Measurements from ENCODE around the gene SYT7.

DNA sequence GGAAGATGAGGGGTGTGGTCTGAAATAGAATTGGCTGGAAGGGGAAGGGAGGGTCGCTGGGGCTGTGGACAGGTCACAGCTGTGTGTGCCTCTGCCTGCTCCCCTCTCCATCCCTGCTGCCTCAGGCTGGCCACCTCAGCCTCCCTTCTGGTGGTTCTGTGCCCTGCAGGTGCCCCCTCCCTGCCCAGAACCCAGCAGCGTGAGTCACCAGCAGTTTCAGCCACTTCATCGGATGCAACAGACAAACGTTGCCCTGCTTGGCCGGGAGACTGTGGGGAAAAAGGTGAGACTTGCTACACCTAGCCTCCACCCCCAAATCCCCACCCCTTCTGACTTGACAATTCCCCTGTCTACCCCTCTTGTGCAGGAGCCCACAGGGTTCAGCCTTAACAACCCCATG, 94.1 kb downstream of the SYT7 start:
- TF ChIP-seq ZNF501 (tag by site-specific recombination; IDR thresholded peaks at IDR 0.05) (no peak), PATZ1 (tag by site-specific recombination; IDR thresholded peaks at IDR 0.05) (no peak), SALL2 (tag by site-specific recombination; IDR thresholded peaks at IDR 0.05; ENCODE audit: borderline replicate concordance) (no peak), ZSCAN5A (tag by site-specific recombination; IDR thresholded peaks at IDR 0.05) (no peak), ZNF157 (tag by site-specific recombination; IDR thresholded peaks at IDR 0.05) (no peak), IKZF3 (tag by site-specific recombination; IDR thresholded peaks at IDR 0.05) (no peak), CTCF (tag by site-specific recombination; IDR thresholded peaks at IDR 0.05) (no peak)
- TF ChIP-seq, protein P1, sequence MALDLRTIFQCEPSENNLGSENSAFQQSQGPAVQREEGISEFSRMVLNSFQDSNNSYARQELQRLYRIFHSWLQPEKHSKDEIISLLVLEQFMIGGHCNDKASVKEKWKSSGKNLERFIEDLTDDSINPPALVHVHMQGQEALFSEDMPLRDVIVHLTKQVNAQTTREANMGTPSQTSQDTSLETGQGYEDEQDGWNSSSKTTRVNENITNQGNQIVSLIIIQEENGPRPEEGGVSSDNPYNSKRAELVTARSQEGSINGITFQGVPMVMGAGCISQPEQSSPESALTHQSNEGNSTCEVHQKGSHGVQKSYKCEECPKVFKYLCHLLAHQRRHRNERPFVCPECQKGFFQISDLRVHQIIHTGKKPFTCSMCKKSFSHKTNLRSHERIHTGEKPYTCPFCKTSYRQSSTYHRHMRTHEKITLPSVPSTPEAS (tag by site-specific recombination; IDR thresholded peaks at IDR 0.05) = no peak
- TF ChIP-seq, protein P2, sequence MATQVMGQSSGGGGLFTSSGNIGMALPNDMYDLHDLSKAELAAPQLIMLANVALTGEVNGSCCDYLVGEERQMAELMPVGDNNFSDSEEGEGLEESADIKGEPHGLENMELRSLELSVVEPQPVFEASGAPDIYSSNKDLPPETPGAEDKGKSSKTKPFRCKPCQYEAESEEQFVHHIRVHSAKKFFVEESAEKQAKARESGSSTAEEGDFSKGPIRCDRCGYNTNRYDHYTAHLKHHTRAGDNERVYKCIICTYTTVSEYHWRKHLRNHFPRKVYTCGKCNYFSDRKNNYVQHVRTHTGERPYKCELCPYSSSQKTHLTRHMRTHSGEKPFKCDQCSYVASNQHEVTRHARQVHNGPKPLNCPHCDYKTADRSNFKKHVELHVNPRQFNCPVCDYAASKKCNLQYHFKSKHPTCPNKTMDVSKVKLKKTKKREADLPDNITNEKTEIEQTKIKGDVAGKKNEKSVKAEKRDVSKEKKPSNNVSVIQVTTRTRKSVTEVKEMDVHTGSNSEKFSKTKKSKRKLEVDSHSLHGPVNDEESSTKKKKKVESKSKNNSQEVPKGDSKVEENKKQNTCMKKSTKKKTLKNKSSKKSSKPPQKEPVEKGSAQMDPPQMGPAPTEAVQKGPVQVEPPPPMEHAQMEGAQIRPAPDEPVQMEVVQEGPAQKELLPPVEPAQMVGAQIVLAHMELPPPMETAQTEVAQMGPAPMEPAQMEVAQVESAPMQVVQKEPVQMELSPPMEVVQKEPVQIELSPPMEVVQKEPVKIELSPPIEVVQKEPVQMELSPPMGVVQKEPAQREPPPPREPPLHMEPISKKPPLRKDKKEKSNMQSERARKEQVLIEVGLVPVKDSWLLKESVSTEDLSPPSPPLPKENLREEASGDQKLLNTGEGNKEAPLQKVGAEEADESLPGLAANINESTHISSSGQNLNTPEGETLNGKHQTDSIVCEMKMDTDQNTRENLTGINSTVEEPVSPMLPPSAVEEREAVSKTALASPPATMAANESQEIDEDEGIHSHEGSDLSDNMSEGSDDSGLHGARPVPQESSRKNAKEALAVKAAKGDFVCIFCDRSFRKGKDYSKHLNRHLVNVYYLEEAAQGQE (tag by site-specific recombination; IDR thresholded peaks at IDR 0.05) = no peak
